HG02571 (cell line): ENCODE data around the gene IGF2BP2.
"Not testable (repeated sequence)": the region's sequence is repeated elsewhere in the genome, so short reads cannot be mapped to it uniquely, and the experiment has no call there.

Source experiments
- ATAC-seq: cut with Tn5 transposase; IDR thresholded peaks from one replicate; pipeline ENCODE4 v1.9.1; 2021; ENCODE audit warnings: mild to moderate bottlenecking, moderate library complexity; ENCODE audit not compliant: unreplicated experiment

IGF2BP2 gene

DNA sequence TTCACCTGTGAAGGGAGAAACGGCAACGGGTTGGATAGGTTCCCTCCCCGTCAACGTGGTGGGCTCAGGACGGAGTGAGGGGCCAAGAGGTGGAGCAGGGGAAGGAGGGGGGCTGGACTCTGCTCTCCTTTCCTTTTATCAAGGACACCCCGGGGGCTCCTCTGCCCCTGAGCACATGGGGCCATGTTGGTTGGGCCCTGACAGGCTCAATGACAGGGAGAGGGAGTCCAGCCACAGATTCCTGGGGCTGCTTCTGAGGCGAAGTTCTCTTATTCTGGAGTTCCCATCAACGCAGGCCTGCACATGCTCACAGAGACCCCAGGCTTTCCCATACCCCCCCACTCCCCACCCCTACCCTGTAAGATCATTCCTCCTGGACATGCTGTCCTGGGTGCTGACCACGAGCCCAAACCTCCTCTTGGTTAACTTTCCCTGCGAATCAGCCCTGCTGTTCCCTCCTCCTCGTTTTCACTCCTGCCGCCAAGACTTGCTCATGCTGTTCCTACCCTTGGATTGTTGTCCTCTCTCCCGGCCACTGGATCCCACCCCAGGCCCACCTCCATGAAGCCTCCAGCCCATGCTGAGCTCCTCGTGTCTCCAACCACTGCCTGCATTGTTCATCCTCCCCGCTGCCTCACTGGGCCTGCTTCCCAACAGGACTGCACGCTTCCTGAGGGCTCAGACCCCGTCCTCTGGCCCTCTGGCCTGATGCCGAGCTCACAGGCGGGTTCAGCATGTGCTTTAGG, 177.5 kb downstream of the IGF2BP2 start:
- ATAC-seq = no peak

DNA sequence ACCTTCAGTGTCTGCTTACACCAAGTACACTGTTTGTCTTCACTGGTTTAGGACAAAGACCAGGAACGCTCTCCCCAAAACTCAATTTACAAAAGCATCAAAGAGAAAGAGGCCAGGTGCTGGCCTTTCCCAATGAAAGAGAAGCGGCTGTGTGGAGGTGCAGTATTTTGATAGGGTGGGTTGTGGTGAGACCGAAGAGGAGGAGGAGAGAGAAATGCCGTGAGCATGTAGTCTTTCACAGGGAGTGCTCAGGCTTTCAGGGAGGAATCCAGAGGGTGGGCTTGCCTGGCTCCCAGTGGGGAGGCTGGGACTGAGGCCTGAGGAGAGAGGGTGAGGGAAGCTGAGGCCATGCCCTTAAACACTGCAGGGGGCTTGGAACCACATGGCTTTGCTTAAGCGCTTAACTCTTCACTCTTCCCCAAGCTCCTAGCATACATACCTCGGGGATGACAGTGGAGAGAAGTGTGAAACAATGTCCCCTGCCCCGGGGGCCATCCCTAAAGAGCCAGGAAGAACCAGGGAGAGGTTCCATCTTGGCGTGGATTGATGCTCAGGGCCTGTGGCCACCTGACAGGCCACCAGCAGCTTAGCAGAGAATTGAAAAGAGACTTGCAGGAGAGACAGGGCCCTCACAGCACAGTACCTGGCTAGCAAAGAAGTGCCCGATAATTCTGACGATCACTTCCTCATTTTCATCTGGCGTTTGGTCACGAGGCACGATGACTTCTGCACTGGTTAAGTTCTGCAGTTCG, 178.3 kb downstream of the IGF2BP2 start:
- no peak for ATAC-seq

DNA sequence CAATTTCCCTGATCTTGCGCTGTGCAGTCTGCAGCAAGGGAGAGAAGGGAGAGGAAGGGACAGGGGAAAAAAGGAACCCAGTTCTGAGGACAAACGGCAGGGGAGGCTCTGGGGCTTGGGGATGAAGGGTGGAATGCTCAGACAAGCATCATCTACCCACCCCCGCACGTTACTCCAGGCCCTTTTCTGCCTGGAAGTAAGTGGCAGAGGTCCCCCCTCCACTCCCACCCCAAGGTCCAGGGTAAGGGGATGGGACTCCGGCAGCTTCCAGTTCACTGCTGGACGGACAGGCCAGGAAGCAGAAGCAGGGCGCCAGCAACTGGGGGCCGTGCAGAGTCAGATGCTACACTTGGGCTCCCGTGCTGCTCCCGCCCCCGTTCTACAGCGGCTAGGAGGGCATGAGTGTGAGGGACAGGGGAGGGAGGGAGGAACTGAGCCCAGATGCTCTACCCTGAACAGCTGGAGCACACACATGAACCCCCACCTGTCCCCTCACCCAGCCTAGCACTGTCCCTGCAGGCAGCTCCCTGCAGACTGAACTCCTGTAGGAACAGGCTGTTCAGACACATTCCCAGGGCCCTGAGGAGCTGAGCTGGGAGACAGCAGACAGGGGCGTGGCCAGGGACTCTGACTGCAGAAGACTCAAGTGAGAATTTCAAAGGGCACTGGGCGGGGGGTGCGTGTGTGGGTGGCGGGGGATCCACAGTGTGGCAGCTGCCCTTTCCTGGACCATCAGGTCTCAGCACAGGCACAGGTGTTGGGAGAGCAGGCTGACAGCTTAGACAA, 179.1 kb downstream of the IGF2BP2 start:
- ATAC-seq = no peak

DNA sequence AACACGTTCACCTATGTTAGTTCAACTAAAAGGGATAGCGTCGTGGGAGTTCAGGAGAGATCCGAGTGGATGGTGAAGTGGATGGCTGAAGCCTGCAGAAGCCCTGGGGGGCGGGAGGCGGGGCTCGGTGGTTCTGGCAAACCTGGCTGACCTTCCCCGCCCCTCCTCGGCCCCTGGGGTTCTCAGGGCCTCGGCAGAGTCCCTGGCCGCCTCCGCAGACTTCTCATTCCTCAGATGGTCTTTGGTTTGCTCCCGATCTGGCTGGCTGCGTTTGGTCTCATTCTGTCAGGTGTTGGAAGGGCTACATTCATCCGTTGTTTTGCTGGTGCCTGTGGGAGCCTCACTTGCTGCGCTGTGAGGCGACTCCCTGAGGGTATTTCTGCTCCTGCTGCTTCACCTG, 179.7 kb downstream of the IGF2BP2 start:
- ATAC-seq = not testable (repeated sequence)

DNA sequence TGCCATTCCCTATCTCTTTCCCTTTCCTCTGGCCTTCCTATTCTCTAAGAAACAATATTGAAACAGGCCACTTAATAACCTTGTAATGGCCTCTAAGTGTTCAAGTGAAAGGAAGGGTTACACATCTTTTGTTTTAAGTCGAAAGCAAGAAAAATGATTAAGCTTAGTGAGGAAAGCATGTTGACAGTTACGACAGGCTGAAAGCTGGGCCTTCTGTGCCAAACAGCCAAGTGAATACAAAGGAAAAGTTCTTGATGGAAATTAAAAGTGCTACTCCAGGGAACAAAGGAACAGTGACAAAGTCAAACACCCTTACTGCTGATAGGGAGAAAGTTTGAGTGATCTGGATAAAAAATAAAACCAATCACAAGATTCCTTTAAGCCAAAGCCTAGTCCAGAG, 184.5 kb downstream of the IGF2BP2 start:
- ATAC-seq = no peak

DNA sequence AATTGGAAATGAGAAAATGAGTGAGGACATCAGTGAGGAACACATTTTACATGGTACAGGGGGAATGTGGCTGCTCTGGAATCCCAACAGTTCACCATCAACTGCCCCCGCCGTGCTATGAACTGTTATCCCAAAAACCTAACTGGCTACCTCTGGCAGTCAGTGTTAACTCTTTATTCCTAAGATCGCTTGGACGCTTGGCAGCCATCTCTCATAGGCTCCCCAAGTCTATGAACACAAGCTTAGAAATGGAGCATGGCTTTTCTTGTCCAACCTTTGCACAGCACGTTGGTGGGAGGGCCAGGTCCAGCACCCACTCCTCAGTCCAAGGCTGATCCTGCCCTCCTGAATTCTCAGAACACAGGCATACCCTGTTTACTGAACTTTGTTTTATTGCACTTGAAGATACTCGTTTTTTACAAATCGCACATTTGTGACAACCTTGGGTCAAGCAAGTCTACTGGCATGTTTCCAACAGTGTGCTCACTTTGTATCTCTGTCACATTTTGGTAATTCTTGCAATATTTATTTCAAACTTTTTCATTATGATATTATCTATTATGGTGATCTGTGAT, 185.1 kb downstream of the IGF2BP2 start:
- no peak for ATAC-seq

DNA sequence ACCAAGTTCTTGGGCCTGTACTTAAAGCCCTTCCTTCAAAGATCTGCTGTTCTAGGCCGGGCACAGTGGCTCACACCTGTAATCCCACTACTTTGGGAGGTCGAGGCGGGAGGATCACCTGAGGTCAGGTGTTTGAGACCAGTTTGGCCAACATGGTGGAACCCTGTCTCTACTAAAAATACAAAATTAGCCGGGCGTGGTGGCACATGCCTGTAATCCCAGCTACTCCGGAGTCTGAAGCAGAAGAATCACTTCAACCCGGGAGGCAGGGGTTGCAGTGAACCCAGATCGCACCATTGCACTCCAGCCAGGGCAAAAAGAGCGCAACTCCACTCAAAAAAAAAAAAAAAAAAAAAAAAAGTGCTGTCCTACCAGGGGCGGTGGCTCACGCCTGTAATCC, 186.2 kb downstream of the IGF2BP2 start:
- not testable (repeated sequence) for ATAC-seq

DNA sequence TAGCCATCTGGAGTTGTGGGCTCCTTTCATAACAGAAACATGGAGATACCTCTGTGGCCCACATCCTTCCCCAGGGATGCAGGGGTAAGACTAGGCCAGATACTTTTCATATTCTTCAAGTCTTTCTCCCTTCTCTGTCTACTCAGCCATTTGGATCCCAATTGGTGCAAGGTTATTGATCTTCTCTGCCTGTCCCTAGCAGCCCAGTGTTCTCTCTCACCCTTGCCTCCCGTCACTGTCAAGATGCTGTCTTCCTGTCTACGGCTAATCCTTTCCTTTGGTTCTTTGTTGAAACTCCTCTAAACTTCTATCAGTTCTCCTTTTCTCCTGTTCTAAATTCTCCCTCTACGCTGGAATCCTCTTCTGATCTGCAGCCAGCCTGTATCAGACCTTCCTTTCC, 187.5 kb downstream of the IGF2BP2 start:
- no peak for ATAC-seq

DNA sequence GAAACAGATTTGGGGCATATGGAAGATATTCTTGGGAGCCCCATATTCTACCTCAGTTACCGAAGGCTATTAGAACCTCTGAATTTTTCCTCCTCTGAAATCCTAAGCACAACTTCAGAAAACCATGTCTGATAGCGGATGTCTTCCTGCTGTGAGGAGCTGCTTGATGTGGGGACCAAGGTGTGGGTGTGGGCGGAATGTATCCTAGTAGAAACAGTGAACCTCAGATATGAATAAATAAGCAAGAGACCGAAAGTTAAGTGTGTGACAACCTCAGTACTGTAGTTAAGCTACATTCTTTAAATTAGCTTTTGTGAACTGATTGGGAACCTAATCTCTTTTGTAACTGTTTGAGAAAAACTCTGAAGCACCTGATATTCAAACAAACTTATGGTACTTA, 191.8 kb downstream of the IGF2BP2 start:
- ATAC-seq = no peak

DNA sequence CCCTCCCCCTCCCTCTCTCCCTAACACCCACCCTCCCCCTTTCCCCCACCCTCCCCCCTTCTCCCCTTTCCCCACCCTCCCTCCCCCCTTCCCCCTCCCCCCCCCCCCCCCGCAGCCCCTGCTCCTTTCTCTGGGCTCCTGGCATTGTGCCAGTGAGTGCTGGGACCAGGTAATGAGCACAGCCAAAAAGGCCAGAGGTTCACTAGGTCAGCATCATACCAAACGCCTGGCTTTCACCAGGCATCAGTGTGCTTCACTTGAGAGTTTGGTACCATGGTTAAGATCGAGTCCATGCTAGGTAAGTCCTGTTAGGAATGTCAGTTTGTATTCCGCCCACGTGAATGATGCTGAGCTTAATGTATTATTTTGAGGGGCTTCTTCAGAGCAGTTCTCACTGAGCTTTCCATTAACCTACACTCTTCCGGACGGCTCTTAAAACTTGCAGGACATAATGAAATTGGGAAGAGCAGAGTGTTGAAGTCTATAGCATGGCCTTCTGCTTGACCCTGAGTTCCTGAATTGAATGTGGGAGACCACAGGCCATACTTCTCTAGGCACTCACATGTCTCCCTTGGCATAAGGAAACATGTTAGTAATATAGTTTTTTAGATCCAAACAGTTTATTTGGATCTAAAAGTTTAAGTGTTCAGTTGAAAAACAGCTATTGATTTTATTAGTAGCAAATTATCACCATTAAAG, 193.2 kb downstream of the IGF2BP2 start:
- ATAC-seq = no peak

DNA sequence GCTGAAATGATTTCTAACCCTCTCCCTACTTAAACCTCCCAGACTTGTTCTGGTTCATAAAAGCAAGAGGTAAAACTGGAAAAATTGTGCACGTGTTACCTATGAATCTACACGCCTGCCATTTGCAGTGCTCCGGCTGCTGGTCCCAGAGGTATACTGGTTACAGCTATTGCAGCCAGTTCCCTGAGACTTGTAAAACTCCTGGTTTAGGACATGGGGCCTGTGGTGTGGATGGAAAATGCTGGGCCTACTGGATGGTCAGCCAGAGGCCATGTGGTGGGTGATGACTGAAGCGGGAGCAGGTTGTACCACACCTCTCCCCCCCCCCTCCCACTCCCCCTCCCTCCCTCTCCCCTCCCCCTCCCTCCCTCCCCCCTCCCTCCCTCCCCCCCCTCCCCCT, 193.7 kb downstream of the IGF2BP2 start:
- ATAC-seq = no peak

DNA sequence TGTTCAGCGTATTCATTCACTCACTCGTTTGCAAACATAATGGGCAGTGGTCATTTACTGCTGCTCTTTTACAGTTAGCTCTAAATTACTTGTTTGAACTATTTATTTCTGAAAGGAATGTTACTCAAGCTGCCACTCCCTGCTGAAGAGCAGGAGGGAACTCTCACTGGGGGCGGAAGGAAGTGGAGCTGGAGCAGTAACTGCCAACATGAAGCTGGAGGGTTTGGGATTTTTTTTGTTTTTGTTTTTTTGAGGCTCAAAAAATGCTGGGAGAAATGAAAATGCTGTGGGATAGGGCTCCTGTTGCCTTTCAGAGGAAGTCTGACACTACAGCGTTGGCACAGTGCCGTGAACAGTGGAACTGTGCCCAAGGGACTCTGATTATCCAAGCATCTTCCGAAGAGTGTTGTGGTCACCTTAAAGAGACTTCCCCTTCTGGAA, 194.6 kb downstream of the IGF2BP2 start:
- no peak for ATAC-seq

DNA sequence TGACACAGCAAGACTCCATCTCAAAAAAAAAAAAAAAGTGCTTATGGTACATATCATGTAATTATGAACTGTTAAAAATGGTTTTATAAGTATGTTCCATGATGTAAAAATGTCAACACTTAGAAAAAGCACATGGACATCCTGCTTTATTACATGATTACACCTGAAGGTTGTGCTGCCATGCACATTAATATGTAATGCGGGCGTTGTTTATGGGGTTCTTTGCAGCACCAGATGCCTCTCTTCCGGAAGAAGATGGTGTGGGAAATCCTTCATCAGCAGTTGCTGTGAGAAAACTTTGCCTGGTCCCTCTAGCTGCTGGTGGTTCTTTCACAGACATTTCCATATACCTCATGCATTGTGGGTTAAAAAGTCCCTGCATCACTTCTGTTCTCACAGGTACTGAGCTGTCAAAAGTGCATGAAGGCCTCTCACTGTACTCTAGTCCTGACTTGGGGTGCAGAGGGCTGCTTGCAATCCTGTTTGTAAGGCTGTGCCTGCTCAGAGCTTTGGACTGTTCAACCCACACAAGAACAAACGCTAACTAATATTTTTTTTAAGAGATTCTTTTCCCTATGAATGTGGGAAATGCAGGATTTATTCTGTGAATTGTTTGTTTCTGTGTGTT, 195.2 kb downstream of the IGF2BP2 start:
- ATAC-seq = no peak

DNA sequence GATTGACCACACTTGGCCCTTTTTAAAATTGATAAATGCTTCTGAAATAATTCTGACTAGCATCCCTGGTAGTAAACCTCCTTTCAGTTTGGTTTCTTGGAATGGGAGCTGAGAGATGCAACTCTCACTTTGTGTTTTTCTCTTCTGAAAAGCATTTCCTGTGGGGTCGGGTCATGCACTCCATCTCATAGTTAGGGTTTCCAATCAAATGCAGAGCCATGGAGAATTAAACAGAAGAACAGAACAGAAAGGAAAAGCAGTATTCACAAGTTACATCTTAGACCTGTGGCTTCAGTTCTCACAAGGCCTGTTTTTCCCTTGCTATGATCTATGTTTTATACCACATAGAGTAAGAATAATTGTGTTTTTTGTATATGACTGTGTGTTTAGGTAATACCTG, 199.1 kb downstream of the IGF2BP2 start:
- ATAC-seq = no peak

DNA sequence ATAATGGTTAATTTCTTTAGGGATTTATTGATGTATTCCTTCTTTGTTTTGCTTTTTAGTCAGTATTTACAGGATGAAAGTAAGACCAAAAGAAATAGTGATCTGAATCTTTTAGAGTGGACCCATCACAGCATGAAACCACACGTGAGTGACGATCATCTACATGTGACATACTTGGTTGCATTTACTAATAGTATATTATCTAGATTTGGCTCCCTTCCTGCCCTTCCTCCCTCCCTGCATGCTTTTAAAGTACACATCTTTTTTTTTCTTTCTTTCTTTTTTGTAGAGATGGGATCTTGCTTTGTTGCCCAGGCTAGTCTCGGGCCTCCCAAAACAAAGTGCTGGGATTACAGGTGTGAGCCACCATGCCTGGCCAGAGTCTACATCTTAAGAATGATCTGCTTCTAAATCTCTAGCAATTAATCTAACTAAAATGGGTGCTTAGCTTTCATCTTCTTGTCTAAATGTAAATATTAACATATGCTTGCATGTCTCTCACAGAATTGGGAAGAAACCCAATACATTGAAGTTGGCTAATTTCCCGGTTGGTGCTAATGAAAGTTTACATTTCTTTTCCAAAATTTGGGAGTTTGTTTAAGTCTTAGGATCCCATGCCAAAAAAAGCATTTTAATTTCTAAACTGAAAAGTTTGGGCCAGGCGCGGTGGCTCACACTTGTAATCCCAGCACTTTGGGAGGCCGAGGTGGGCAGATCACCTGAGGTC, 200.7 kb downstream of the IGF2BP2 start:
- ATAC-seq = no peak

DNA sequence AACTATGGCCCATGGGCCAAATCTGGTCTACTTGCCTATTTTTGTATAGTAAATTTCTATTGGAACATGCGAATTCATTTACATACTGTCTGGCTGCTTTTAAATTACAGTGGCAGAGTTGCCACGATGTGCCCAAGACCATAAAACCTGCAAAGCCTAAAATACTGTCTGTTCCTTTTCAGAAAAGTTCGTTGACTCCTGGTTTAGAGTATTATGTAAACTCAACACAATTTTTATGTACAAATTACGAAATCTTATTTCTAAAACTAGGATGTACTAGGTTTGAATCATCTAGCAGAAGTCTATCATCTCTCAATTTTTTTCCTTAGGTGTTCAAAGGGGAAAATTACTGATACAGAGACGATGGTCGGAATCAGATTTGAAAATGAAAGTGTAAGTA, 211.8 kb downstream of the IGF2BP2 start:
- ATAC-seq = no peak

DNA sequence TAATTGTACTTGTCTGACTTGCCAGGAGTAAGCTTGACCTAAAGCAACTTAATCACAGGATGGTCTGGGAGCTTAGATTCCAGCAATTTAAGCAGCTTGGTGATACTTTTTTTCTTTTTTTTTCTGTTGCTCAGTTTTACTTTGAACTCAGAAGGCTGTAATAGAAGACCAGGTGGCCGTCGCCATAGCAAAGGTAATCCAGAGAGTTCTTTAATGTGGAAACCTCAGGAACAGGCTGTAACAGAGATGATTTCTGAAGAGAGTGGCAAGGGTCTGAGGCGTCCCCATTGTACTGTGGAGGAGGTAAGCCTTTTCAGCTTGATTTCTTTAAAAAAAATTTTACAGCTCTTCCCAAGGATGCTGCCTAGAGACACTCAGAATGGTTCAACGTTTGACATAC, 218.6 kb downstream of the IGF2BP2 start:
- no peak for ATAC-seq

DNA sequence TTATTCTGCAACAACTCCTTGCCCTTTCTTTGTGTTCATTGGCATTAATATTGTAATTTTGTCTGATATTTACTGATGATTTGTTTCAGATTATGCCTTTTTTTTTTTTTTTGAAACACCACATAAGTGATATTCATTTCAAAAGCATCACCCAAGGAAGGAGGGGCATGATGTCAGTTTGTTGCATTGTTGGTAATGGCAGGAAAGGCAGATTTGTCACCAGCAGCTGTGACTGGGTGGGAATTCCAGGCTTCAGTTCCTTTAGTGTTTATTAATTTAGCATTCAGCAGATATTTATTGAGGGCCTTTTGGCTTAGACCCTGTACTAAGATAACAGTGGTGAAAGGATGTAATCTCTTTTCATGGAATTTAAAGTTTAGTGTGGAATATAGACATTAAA, 219.3 kb downstream of the IGF2BP2 start:
- ATAC-seq = no peak

DNA sequence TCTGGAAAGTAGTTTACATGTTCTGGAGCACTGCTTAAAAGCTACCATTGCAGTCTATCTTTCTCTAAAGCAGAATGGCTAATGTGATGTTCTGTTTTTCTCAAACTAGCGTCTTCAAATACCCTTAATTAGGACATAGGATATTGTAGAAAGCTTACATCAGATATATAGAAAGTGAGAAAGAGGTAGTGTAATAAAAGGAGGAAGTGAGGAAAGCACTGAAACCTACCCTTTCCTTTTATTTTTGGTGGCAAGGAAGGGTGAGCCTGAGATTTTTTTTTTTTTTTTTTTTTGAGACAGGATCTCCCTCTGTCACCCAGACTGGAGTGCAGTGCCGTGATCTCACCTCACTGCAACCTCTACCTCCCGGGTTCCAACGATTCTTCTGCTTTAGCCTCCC, 229.3 kb downstream of the IGF2BP2 start:
- no peak for ATAC-seq

DNA sequence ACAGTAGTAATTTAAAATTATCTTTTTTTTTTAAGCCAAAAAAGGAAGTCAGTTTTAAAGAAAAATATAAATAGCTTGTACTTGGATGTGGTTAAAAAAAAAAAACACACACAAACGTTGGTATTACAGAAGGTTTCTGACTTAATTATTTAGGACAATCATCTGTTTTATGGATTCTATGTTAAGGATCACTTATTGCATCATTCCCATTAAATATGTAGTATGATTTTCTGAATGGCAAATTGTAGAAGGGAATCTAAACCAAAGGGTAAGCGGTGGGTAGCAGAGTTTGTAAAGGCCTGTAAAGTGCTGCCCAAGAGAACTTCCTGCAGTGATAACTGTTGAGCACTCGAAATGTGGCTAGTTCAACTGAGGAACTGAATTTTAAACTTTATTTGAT, 230.8 kb downstream of the IGF2BP2 start:
- ATAC-seq = no peak
